Measurements from ENCODE around the gene YAF2.
A peak's percentile ranks its signal among the peaks of the same experiment; 100 is the strongest.
"Not testable (repeated sequence)": the region's sequence is repeated elsewhere in the genome, so short reads cannot be mapped to it uniquely, and the experiment has no call there.

Gene YAF2

GRCh38 chr12:42192258-42192657 lies 45.8 kb downstream of the YAF2 start:
- no peak for DNase-seq

- no peak for DNase-seq
Measured at GRCh38 chr12:42190376-42190775, 47.7 kb downstream of the YAF2 start.

- DNase-seq = not testable (repeated sequence)
Measured at GRCh38 chr12:42188275-42188674, 49.8 kb downstream of the YAF2 start.

- DNase-seq = no peak
Measured at GRCh38 chr12:42187799-42188198, 50.2 kb downstream of the YAF2 start.

- no peak for DNase-seq
Measured at GRCh38 chr12:42186793-42187192, 51.3 kb downstream of the YAF2 start.

- DNase-seq = no peak
Measured at GRCh38 chr12:42182394-42182793, 55.7 kb downstream of the YAF2 start.

GRCh38 chr12:42180990-42181596 lies 57.0 kb downstream of the YAF2 start:
- DNase-seq = no peak

GRCh38 chr12:42178101-42178500 lies 59.9 kb downstream of the YAF2 start:
- no peak for DNase-seq

- no peak for DNase-seq
Measured at GRCh38 chr12:42174978-42175377, 63.1 kb downstream of the YAF2 start.

GRCh38 chr12:42173961-42174521 lies 64.0 kb downstream of the YAF2 start:
- no peak for DNase-seq

GRCh38 chr12:42172441-42173210 lies 65.4 kb downstream of the YAF2 start:
- DNase-seq = no peak

- no peak for DNase-seq
Measured at GRCh38 chr12:42167711-42168110, 70.3 kb downstream of the YAF2 start.

GRCh38 chr12:42166501-42166900 lies 71.5 kb downstream of the YAF2 start:
- no peak for DNase-seq

GRCh38 chr12:42163913-42164312 lies 74.1 kb downstream of the YAF2 start:
- no peak for DNase-seq

- no peak for DNase-seq
Measured at GRCh38 chr12:42162965-42163364, 75.1 kb downstream of the YAF2 start.

- no peak for DNase-seq
Measured at GRCh38 chr12:42162193-42162592, 75.9 kb downstream of the YAF2 start.

GRCh38 chr12:42161529-42161928 lies 76.5 kb downstream of the YAF2 start:
- DNase-seq = no peak

- DNase-seq = no peak
Measured at GRCh38 chr12:42156232-42156631, 81.8 kb downstream of the YAF2 start.

- no peak for DNase-seq
Measured at GRCh38 chr12:42145552-42146215, 92.4 kb downstream of the YAF2 start.

GRCh38 chr12:42145197-42145549 lies 92.9 kb downstream of the YAF2 start:
- DNase-seq = no peak

GRCh38 chr12:42144408-42145196 lies 93.4 kb downstream of the YAF2 start, which contains the start of gene GXYLT1:
Gene GXYLT1, minus strand, starts transcription at chr12:42144874. Its CDS starts 228 bp downstream, at chr12:42144646.
- peak; percentile 73 for DNase-seq

- DNase-seq = no peak
Measured at GRCh38 chr12:42144158-42144407, 94.0 kb downstream of the YAF2 start.

- no peak for DNase-seq
Measured at GRCh38 chr12:42143452-42144157, 94.4 kb downstream of the YAF2 start.
